DOHH2 (cell line): Measurements from ENCODE around the gene HCN4.

Experiments
- H3F3A ChIP-seq: fragments of 200-600 bp; sonication (generic), shearing (Covaris generic); 2 replicates; pipeline ENCODE4 v1.6.0; 2016; ENCODE audit warnings: antibody characterized with exemption, mild to moderate bottlenecking; ENCODE audit not compliant: control insufficient read depth, insufficient read depth
- H3K27ac ChIP-seq: fragments of 200-600 bp; sonication (generic); 2 replicates; pipeline ENCODE4 v1.5.1; 2014; ENCODE audit warnings: low read depth, mild to moderate bottlenecking, low read length, moderate library complexity
- H3K27me3 ChIP-seq: fragments of 200-600 bp; sonication (generic); 2 replicates; pipeline ENCODE4 v1.6.1; 2014; ENCODE audit warnings: mild to moderate bottlenecking, low read length, mixed read lengths; ENCODE audit not compliant: control insufficient read depth
- H3K36me3 ChIP-seq: fragments of 200-600 bp; sonication (generic); 2 replicates; pipeline ENCODE4 v1.6.1; 2014; ENCODE audit warnings: mild to moderate bottlenecking, low read length, moderate library complexity, mixed read lengths; ENCODE audit not compliant: control insufficient read depth
- H3K4me1 ChIP-seq: fragments of 200-600 bp; sonication (generic); 2 replicates; pipeline ENCODE4 v1.6.1; 2014; ENCODE audit warnings: mild to moderate bottlenecking, low read length, mixed read lengths; ENCODE audit not compliant: control insufficient read depth
- H3K4me2 ChIP-seq: fragments of 200-600 bp; sonication (generic); 2 replicates; pipeline ENCODE4 v1.6.0; 2014; ENCODE audit warnings: mild to moderate bottlenecking, low read length, moderate library complexity
- H3K4me3 ChIP-seq: fragments of 200-600 bp; sonication (generic); 2 replicates; pipeline ENCODE4 v1.5.1; 2014; ENCODE audit warnings: mild to moderate bottlenecking, low read length, mixed read lengths
- H3K79me2 ChIP-seq: fragments of 200-600 bp; sonication (generic); 2 replicates; pipeline ENCODE4 v1.6.1; 2014; ENCODE audit warnings: mild to moderate bottlenecking, low read length, mixed read lengths; ENCODE audit not compliant: control insufficient read depth
- H3K9me2 ChIP-seq: fragments of 200-600 bp; sonication (generic); replicated peaks from 2 replicates; pipeline ENCODE4 v1.6.1; 2014; ENCODE audit warnings: mild to moderate bottlenecking, low read length, mixed read lengths; ENCODE audit not compliant: control insufficient read depth
- H3K9me3 ChIP-seq: fragments of 200-600 bp; sonication (generic); 2 replicates; pipeline ENCODE4 v1.6.1; 2014; ENCODE audit warnings: antibody characterized with exemption, low read length, mixed read lengths; ENCODE audit not compliant: control insufficient read depth, insufficient read depth
- H4K20me1 ChIP-seq: fragments of 200-600 bp; sonication (generic); 2 replicates; pipeline ENCODE4 v1.6.0; 2014; ENCODE audit warnings: low read depth, mild to moderate bottlenecking, antibody characterized with exemption, low read length, moderate library complexity; ENCODE audit not compliant: control insufficient read depth, insufficient read depth
- EZH2phosphoT487 ChIP-seq: fragments of 200-600 bp; sonication (generic); IDR thresholded peaks from 2 replicates; pipeline ENCODE4 v1.6.1; 2017; ENCODE audit warnings: borderline replicate concordance, mild to moderate bottlenecking, antibody characterized with exemption, low read length, moderate library complexity, mixed read lengths
- TF ChIP-seq, protein P1 (sequence below): fragments of 200-600 bp; sonication (generic); IDR thresholded peaks from one replicate; pipeline ENCODE4 v1.5.1; 2014; ENCODE audit warnings: antibody characterized with exemption, mild to moderate bottlenecking, low read depth, low read length; ENCODE audit not compliant: poor library complexity, severe bottlenecking

Gene HCN4

DNA sequence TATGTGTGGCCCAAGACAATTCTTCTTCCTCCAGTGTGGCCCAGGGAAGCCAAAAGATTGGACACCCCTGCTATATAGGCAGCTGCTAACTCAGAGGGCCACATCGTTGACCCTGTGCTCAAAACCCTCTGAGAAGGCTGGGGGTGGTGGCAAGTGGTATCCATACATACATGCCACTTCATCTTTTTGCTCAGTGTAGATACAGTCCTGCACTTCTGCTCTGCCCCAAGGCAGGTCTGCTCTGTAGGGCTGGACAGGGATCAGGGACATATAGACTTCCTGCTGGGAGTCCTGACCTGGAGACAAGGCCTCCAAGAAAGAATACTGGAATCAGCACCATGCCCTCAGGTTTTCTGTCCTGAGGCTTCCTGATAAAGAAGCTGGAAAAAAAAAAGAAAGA lies 4.5 kb upstream of the HCN4 start:
- no peaks in the 10 kb centered on the region for H3K9me2 ChIP-seq
- H3K36me3 ChIP-seq: no peaks in the 10 kb centered on the region
- H3K4me3 ChIP-seq: no peak overlapping the region
- H3K4me1 ChIP-seq: no peaks in the 10 kb centered on the region
- no peaks in the 10 kb centered on the region for H3K27me3 ChIP-seq
- no peaks in the 10 kb centered on the region for H3F3A ChIP-seq
- H3K27ac ChIP-seq: no peak overlapping the region
- no peaks in the 10 kb centered on the region for H4K20me1 ChIP-seq
- TF ChIP-seq, protein P1, sequence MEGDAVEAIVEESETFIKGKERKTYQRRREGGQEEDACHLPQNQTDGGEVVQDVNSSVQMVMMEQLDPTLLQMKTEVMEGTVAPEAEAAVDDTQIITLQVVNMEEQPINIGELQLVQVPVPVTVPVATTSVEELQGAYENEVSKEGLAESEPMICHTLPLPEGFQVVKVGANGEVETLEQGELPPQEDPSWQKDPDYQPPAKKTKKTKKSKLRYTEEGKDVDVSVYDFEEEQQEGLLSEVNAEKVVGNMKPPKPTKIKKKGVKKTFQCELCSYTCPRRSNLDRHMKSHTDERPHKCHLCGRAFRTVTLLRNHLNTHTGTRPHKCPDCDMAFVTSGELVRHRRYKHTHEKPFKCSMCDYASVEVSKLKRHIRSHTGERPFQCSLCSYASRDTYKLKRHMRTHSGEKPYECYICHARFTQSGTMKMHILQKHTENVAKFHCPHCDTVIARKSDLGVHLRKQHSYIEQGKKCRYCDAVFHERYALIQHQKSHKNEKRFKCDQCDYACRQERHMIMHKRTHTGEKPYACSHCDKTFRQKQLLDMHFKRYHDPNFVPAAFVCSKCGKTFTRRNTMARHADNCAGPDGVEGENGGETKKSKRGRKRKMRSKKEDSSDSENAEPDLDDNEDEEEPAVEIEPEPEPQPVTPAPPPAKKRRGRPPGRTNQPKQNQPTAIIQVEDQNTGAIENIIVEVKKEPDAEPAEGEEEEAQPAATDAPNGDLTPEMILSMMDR: no peak
- TF ChIP-seq EZH2phosphoT487: no peak
- no peaks in the 10 kb centered on the region for H3K79me2 ChIP-seq
- no peaks in the 10 kb centered on the region; the same call in 1 of the 2 replicates for H3K9me3 ChIP-seq
- no peak overlapping the region for H3K4me2 ChIP-seq

DNA sequence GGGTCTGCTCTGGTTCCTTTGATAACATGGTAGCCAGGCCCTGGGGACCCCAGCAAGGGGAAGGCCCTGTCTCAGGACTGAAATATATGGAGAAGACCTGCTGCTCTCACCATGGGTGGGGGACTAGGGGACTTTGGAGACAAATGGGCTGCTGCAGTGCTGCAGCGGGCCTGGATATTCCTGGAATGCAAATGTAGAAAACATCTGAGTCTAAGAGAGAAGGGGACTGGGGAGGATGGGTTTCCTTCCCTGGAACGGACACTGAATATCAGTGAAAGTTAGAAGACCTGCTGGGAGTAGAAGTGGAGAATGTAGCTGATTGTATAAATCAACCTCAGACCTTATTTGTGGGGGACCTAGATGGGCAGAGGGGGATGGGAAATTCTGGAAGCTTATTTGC lies 3.1 kb upstream of the HCN4 start:
- Histone ChIP-seq H3K36me3 (no peaks in the 10 kb centered on the region), H3K4me1 (no peaks in the 10 kb centered on the region), H3K4me2 (no peak overlapping the region), H3K79me2 (no peaks in the 10 kb centered on the region), H3K9me3 (no peaks in the 10 kb centered on the region; the same call in 1 of the 2 replicates), H4K20me1 (no peaks in the 10 kb centered on the region), H3K4me3 (no peak overlapping the region), H3F3A (no peaks in the 10 kb centered on the region), H3K27ac (no peak overlapping the region), H3K9me2 (no peaks in the 10 kb centered on the region), H3K27me3 (no peaks in the 10 kb centered on the region)
- TF ChIP-seq EZH2phosphoT487: no peak
- TF ChIP-seq, protein P1: no peak

DNA sequence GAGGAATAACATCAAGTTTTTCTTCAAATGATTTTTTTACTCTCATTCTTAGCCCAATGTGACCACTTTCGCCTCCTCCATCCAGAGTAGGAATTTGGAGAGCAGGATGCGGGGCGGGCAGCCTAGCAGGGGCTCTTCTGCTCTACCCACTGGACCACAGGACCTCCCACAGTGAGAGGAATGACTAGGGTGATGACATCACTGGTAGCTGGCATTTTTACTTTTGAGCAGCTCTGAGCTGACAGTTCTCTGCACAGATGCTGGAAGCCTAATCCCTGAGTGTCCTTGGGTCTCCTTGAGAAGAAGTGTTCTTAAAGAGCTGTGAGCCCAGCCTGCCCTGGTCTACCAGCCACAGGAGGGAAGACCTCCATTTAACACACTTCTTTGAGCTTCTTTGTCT lies 1.4 kb upstream of the HCN4 start:
- no peak overlapping the region for H3K27ac ChIP-seq
- H3K9me3 ChIP-seq: no peaks in the 10 kb centered on the region
- H3K27me3 ChIP-seq: no peaks in the 10 kb centered on the region
- no peaks in the 10 kb centered on the region for H3K9me2 ChIP-seq
- H3F3A ChIP-seq: no peaks in the 10 kb centered on the region
- no peaks in the 10 kb centered on the region for H3K36me3 ChIP-seq
- H4K20me1 ChIP-seq: no peaks in the 10 kb centered on the region
- no peaks in the 10 kb centered on the region for H3K4me1 ChIP-seq
- H3K79me2 ChIP-seq: no peaks in the 10 kb centered on the region
- H3K4me2 ChIP-seq: no peak overlapping the region
- no peak overlapping the region for H3K4me3 ChIP-seq
- TF ChIP-seq, protein P1: no peak
- no peak for TF ChIP-seq EZH2phosphoT487
